ENCODE data around the gene ARHGAP45. TPM values are rescaled to one million over a fixed set of nuclear protein-coding genes. Genes with fewer than 3 reads are reported as not detected.

Gene ARHGAP45
- total and polyA plus RNA-seq, 9 of the 15 experiments (the other 6 are each of a cell fraction or from before 2014, with no cell fraction given), result 0.08 to 22.1 (median 4.2) TPM

DNA sequence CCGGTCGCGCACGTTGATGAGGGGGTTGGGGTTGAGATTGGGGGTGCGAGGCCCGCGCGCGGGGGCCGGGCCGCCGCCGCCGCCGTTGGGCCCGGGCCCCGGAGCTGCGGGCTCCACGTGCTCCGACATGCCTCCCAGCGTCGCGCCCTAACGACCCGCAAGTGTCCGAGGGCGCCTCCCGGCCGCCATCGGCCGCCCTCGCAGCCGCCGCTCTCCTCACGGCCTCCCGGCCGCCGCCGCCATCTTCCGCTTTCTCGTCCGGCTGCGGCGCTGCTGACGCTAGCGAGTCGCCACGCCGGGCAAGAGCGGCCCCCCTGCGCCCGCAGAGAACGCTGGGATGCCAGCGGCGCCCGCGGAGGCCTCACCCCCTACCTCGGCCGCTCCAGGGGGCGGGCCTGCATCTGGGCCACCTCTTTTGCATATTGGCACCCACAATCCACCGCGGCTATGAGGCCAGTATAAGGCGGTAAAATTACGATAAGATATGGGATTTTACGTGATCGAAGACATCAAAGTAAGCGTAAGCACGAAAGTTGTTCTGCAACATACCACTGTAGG, 46.0 kb upstream of the ARHGAP45 start, which contains the start of gene TMEM259 (continued):
- TF ChIP-seq, protein P1, sequence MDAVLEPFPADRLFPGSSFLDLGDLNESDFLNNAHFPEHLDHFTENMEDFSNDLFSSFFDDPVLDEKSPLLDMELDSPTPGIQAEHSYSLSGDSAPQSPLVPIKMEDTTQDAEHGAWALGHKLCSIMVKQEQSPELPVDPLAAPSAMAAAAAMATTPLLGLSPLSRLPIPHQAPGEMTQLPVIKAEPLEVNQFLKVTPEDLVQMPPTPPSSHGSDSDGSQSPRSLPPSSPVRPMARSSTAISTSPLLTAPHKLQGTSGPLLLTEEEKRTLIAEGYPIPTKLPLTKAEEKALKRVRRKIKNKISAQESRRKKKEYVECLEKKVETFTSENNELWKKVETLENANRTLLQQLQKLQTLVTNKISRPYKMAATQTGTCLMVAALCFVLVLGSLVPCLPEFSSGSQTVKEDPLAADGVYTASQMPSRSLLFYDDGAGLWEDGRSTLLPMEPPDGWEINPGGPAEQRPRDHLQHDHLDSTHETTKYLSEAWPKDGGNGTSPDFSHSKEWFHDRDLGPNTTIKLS (IDR thresholded peaks at IDR 0.05; ENCODE audit: borderline replicate concordance, low read depth), result peak; percentile 41; the same call in 1 of the 2 replicates
- TF ChIP-seq ZNF12 (CRISPR knock-in tag; IDR thresholded peaks at IDR 0.05) (no peak), FOXM1 (IDR thresholded peaks at IDR 0.05; ENCODE audit: low read depth) (no peak), FOXM1 (CRISPR knock-in tag; IDR thresholded peaks at IDR 0.05; ENCODE audit: low read depth) (no peak), FOXJ3 (CRISPR knock-in tag; IDR thresholded peaks at IDR 0.05) (no peak), ZFX (CRISPR knock-in tag; IDR thresholded peaks at IDR 0.05) (peak; percentile 71), POLR2A (conservative IDR thresholded peaks at IDR 0.05) (no peak), FOXA3 (CRISPR knock-in tag; conservative IDR thresholded peaks at IDR 0.05 in 1 of 2, IDR thresholded peaks at IDR 0.05 in 1 of 2) (no peak), ZFP1 (CRISPR knock-in tag; IDR thresholded peaks at IDR 0.05) (no peak), ZNF717 (CRISPR knock-in tag; IDR thresholded peaks at IDR 0.05) (no peak), HDAC1 (IDR thresholded peaks at IDR 0.05) (no peak), ZNF354B (CRISPR knock-in tag; IDR thresholded peaks at IDR 0.05) (no peak)
- TF ChIP-seq, protein P2, sequence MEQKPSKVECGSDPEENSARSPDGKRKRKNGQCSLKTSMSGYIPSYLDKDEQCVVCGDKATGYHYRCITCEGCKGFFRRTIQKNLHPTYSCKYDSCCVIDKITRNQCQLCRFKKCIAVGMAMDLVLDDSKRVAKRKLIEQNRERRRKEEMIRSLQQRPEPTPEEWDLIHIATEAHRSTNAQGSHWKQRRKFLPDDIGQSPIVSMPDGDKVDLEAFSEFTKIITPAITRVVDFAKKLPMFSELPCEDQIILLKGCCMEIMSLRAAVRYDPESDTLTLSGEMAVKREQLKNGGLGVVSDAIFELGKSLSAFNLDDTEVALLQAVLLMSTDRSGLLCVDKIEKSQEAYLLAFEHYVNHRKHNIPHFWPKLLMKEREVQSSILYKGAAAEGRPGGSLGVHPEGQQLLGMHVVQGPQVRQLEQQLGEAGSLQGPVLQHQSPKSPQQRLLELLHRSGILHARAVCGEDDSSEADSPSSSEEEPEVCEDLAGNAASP (IDR thresholded peaks at IDR 0.05), result no peak
- TF ChIP-seq, protein P3, sequence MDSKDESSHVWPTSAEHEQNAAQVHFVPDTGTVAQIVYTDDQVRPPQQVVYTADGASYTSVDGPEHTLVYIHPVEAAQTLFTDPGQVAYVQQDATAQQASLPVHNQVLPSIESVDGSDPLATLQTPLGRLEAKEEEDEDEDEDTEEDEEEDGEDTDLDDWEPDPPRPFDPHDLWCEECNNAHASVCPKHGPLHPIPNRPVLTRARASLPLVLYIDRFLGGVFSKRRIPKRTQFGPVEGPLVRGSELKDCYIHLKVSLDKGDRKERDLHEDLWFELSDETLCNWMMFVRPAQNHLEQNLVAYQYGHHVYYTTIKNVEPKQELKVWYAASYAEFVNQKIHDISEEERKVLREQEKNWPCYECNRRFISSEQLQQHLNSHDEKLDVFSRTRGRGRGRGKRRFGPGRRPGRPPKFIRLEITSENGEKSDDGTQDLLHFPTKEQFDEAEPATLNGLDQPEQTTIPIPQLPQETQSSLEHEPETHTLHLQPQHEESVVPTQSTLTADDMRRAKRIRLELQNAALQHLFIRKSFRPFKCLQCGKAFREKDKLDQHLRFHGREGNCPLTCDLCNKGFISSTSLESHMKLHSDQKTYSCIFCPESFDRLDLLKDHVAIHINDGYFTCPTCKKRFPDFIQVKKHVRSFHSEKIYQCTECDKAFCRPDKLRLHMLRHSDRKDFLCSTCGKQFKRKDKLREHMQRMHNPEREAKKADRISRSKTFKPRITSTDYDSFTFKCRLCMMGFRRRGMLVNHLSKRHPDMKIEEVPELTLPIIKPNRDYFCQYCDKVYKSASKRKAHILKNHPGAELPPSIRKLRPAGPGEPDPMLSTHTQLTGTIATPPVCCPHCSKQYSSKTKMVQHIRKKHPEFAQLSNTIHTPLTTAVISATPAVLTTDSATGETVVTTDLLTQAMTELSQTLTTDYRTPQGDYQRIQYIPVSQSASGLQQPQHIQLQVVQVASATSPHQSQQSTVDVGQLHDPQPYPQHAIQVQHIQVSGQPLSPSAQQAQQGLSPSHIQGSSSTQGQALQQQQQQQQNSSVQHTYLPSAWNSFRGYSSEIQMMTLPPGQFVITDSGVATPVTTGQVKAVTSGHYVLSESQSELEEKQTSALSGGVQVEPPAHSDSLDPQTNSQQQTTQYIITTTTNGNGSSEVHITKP (IDR thresholded peaks at IDR 0.05; ENCODE audit: partially characterized antibody), result no peak
- TF ChIP-seq, protein P4, sequence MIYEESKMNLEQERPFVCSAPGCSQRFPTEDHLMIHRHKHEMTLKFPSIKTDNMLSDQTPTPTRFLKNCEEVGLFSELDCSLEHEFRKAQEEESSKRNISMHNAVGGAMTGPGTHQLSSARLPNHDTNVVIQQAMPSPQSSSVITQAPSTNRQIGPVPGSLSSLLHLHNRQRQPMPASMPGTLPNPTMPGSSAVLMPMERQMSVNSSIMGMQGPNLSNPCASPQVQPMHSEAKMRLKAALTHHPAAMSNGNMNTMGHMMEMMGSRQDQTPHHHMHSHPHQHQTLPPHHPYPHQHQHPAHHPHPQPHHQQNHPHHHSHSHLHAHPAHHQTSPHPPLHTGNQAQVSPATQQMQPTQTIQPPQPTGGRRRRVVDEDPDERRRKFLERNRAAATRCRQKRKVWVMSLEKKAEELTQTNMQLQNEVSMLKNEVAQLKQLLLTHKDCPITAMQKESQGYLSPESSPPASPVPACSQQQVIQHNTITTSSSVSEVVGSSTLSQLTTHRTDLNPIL (CRISPR knock-in tag; IDR thresholded peaks at IDR 0.05), result no peak
- TF ChIP-seq, protein P5, sequence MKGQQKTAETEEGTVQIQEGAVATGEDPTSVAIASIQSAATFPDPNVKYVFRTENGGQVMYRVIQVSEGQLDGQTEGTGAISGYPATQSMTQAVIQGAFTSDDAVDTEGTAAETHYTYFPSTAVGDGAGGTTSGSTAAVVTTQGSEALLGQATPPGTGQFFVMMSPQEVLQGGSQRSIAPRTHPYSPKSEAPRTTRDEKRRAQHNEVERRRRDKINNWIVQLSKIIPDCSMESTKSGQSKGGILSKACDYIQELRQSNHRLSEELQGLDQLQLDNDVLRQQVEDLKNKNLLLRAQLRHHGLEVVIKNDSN (CRISPR knock-in tag; IDR thresholded peaks at IDR 0.05), result no peak
- TF ChIP-seq, protein P6, sequence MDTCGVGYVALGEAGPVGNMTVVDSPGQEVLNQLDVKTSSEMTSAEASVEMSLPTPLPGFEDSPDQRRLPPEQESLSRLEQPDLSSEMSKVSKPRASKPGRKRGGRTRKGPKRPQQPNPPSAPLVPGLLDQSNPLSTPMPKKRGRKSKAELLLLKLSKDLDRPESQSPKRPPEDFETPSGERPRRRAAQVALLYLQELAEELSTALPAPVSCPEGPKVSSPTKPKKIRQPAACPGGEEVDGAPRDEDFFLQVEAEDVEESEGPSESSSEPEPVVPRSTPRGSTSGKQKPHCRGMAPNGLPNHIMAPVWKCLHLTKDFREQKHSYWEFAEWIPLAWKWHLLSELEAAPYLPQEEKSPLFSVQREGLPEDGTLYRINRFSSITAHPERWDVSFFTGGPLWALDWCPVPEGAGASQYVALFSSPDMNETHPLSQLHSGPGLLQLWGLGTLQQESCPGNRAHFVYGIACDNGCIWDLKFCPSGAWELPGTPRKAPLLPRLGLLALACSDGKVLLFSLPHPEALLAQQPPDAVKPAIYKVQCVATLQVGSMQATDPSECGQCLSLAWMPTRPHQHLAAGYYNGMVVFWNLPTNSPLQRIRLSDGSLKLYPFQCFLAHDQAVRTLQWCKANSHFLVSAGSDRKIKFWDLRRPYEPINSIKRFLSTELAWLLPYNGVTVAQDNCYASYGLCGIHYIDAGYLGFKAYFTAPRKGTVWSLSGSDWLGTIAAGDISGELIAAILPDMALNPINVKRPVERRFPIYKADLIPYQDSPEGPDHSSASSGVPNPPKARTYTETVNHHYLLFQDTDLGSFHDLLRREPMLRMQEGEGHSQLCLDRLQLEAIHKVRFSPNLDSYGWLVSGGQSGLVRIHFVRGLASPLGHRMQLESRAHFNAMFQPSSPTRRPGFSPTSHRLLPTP (IDR thresholded peaks at IDR 0.05; ENCODE audit: borderline replicate concordance, extremely low read depth, insufficient read length), result no peak
